ENCODE measurements around the gene FEM1B. TPM values are rescaled to one million over a fixed set of nuclear protein-coding genes. Genes with fewer than 3 reads are reported as not detected.

FEM1B gene
- total RNA-seq, 1 donor: 45.5 TPM

DNA sequence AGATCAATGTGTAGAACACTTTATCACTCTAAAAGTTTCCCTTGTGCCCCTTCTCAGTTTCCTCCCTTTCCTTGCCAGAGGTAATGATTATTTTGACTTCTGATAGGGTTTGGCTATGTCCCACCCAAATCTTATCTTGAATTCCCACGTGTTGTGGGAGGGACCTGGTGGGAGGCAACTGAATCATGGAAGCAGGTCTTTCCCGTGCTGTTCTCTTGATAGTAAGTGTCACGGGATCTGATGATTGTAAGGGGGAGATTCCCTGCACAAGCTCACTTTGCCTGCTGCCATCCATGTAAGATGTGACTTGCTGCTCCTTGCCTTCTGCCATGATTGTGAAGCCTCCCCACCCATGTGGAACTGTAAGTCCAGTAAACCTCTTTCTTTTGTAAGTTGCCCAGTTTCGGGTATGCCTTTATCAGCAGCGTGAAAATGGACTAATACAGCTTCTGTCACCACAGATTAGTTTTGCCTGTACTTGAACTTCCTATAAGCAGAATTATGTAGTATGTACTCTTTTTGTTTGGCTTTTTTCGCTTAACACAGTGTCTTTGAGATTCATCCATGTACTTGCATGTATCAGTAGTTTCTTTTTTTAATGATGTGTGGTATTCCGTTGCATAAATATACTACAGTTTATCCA, 7.2 kb downstream of the FEM1B start:
- TF ChIP-seq, protein P1, sequence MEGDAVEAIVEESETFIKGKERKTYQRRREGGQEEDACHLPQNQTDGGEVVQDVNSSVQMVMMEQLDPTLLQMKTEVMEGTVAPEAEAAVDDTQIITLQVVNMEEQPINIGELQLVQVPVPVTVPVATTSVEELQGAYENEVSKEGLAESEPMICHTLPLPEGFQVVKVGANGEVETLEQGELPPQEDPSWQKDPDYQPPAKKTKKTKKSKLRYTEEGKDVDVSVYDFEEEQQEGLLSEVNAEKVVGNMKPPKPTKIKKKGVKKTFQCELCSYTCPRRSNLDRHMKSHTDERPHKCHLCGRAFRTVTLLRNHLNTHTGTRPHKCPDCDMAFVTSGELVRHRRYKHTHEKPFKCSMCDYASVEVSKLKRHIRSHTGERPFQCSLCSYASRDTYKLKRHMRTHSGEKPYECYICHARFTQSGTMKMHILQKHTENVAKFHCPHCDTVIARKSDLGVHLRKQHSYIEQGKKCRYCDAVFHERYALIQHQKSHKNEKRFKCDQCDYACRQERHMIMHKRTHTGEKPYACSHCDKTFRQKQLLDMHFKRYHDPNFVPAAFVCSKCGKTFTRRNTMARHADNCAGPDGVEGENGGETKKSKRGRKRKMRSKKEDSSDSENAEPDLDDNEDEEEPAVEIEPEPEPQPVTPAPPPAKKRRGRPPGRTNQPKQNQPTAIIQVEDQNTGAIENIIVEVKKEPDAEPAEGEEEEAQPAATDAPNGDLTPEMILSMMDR (IDR thresholded peaks at IDR 0.05; ENCODE audit: insufficient read depth, low read length): no peak
- no peak overlapping the region for H3K4me3 ChIP-seq (ENCODE audit: low read depth, low read length)
- DNase-seq (ENCODE audit: low read depth): no peak

- TF ChIP-seq, protein P1 (IDR thresholded peaks at IDR 0.05; ENCODE audit: insufficient read depth, low read length): no peak
- DNase-seq (ENCODE audit: low read depth): no peak
These were observed 7.9 kb downstream of the FEM1B start for GRCh38 chr15:68285259-68285980.

DNA sequence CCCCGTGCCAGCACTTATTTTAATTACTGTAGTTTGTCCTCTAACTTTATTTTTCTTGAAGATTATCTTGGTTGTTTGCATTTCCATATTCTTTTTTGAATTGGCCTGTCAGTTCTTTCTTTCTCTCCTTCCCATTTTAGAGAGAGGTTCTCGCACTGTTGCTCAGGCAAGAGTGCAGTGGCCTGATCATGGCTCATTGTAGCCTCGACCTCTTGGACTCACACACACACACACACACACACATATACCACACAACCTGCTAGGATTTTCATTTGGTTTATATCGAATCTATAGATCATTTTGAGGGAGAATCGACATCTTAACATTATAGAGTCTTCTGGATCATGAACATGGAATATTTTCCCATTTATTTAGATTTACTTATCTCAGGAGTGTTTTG, 8.7 kb downstream of the FEM1B start:
- TF ChIP-seq, protein P1 (IDR thresholded peaks at IDR 0.05; ENCODE audit: insufficient read depth, low read length): no peak
- H3K4me3 ChIP-seq (ENCODE audit: low read depth, low read length): no peak overlapping the region
- no peak for DNase-seq (ENCODE audit: low read depth)

More at GRCh38 chr15:68285259-68285980, 7.9 kb downstream of the FEM1B start:
- no peak overlapping the region for H3K4me3 ChIP-seq (ENCODE audit: low read depth, low read length)

DNA sequence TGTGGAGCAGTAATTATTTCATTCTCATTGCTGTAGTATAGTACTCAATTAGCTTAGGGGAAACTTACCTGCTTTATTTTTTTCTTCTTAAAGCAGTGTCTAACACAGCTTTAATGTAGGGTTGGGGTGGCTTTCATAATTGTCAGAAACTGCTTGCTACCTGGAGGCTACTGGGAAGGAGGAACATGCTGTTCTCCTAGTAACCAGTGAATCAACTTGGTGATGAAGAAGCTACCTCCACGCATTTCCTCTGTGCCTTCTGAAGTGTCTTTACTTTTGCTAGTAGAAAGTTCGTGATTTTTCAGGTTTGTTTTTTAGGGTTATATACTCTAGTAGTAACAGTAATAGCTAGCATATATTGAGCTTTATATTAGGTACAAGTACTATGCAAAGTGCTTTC, 11.5 kb downstream of the FEM1B start:
- H3K4me3 ChIP-seq (ENCODE audit: low read depth, low read length): no peak overlapping the region
- TF ChIP-seq, protein P1 (IDR thresholded peaks at IDR 0.05; ENCODE audit: insufficient read depth, low read length): no peak
- no peak for DNase-seq (ENCODE audit: low read depth)

DNA sequence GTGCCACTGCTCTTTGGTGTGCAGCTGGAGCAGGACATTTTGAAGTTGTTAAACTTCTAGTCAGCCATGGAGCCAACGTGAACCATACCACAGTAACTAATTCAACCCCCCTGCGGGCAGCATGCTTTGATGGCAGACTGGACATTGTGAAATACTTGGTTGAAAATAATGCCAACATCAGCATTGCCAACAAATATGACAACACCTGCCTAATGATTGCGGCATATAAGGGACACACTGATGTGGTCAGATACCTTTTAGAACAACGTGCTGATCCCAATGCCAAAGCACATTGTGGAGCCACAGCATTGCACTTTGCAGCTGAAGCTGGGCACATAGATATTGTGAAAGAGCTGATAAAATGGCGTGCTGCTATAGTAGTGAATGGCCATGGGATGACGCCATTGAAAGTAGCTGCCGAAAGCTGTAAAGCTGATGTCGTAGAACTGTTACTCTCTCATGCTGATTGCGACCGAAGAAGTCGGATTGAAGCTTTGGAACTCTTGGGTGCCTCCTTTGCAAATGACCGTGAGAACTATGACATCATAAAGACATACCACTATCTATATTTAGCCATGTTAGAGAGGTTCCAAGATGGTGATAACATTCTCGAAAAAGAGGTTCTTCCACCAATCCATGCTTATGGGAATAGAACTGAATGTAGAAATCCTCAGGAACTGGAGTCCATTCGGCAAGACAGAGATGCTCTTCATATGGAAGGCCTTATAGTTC, 12.2 kb downstream of the FEM1B start:
- TF ChIP-seq, protein P1 (IDR thresholded peaks at IDR 0.05; ENCODE audit: insufficient read depth, low read length): no peak

DNA sequence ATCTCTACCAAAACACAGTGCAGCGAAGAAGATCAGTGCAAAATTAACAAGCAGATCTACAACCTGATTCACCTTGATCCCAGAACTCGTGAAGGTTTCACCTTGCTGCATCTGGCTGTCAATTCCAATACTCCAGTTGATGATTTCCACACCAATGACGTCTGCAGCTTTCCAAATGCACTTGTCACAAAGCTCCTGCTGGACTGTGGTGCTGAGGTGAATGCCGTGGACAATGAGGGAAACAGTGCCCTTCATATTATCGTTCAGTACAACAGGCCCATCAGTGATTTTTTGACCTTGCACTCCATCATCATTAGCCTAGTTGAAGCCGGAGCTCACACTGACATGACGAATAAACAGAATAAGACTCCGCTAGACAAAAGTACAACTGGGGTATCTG, 13.2 kb downstream of the FEM1B start:
- TF ChIP-seq, protein P1 (IDR thresholded peaks at IDR 0.05; ENCODE audit: insufficient read depth, low read length): no peak
- no peak for DNase-seq (ENCODE audit: low read depth)
- H3K4me3 ChIP-seq (ENCODE audit: low read depth, low read length): no peak overlapping the region

More for the DNA sequence above, 12.2 kb downstream of the FEM1B start:
- H3K4me3 ChIP-seq (ENCODE audit: low read depth, low read length): no peak overlapping the region
- no peak for DNase-seq (ENCODE audit: low read depth)
